VCaP (cell line): ENCODE results near the gene NUP210L.

Source experiments
- H3K27ac ChIP-seq: fragments of 450-650 bp; 2 replicates; pipeline ENCODE4 v1.5.1; 2017
- TF ChIP-seq, protein P1 (sequence below): fragments of 450-650 bp; conservative IDR thresholded peaks from 2 replicates; pipeline ENCODE4 v1.5.1; 2017; ENCODE audit warnings: mild to moderate bottlenecking, moderate library complexity

NUP210L gene

DNA sequence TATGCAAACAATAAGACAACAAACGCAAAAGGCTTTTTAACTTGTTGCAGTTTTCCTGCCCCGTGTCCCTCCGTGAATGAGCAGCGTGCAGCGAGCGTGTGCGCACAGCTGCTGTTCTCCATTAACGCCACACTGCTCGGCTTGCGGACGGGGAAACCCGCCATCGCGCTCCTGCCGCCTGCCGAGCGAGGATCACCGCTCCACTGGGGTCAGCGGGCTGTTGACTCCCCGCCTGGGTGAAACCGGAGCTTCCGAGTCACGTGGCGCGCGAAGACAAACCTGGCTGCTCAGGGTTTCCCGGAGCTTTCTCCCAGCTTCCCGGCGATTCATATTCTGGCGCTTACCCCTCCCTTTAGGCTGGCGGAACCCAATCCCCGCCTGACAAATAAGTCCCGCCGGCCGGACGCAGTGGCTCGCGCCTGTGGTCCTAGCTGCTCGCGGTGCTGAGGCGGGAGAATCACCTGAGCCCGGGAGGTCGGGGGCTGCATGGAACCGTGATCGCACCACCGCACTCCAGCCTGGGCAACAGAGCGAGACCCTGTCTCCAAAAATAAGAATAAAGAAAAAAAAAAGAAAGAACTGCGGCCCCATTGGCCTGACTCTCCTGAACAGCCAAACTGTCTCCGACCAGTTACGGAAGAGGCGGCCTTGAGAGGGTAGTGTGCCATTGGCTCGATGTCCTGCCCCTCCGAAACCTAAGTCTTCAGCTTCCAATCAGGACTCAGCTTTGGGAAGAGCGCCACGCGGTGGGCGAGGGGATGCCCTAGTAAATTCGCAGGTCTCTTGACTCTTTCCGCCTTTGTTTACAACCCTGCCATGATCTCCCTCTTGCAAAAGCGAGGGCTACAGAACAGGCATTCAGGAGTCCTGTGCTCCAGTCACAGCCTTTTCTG lies 187.5 kb downstream of the NUP210L start, which contains the start of gene CREB3L4:
Gene CREB3L4, plus strand, starts transcription at position 796 of the 893 bp plus-strand sequence. CDS start 624 bp downstream, outside the sequence.
- peak within 1 kb of the TSS; percentile 99 for H3K27ac ChIP-seq
- TF ChIP-seq, protein P1, sequence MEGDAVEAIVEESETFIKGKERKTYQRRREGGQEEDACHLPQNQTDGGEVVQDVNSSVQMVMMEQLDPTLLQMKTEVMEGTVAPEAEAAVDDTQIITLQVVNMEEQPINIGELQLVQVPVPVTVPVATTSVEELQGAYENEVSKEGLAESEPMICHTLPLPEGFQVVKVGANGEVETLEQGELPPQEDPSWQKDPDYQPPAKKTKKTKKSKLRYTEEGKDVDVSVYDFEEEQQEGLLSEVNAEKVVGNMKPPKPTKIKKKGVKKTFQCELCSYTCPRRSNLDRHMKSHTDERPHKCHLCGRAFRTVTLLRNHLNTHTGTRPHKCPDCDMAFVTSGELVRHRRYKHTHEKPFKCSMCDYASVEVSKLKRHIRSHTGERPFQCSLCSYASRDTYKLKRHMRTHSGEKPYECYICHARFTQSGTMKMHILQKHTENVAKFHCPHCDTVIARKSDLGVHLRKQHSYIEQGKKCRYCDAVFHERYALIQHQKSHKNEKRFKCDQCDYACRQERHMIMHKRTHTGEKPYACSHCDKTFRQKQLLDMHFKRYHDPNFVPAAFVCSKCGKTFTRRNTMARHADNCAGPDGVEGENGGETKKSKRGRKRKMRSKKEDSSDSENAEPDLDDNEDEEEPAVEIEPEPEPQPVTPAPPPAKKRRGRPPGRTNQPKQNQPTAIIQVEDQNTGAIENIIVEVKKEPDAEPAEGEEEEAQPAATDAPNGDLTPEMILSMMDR, result peak; percentile 54

DNA sequence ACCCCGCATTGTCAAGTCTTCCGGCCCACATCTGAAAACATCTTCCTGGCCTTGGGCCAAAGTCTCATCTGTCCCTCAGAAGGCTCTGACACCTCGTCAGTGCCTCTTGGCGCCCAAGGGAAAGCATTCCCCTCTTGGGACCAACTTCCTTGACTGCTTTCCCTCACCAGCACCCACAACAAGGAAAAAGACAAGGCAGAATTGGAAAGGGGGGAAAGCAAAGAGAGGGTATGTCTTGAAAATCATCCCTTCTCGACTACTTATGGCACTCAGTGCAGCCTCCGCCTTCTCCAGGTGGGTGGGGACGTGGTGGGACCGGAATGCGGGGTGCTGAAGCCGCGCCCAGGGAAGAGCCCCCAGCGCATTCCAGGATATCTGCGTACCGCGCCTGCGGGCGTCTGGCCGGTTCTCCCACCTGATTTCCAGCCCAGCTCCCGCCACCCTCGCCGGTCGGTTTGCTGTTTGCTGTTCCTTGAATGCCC lies 191.0 kb downstream of the NUP210L start:
- TF ChIP-seq, protein P1, result no peak
- peak overlapping the region; percentile 99 for H3K27ac ChIP-seq

DNA sequence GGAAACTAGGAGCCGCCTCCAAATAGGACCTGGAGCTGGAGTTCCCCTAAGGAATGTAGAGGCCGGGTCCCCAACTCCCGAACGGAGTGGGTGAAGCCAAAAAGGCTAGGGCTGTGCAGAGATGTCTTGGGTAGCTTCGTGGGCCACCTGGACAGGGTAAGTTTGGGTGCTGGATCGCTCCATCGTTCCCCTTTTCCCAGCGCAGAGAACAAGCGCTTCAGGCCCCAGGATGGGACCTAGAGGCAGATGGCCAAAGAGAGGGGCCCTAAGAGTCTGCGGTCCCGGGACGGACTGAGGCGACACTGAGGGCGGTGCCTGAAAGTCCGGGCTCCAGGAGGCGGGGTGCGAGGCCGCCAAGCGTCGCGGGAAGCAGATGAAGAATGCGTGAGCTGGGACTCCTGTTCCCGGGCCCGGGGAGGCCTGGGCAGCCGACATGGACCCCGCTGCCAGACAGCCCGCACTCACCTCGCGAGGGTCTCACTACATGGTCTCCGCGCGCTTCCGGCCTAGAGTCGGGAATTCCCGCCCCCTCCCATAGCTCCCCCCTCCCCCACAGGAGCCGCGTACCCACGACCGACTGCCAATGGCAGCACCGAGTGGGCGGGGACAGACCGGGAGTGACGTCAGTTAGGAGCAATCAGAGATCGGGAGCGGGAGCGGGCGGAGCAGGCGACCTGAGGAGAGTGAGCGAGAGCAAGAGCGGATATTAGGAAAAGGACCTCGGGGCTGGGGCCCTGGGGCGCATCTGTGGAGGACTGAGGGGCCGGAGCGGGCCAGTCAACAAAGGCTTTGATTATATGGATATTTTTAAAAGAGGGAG lies 191.6 kb downstream of the NUP210L start, which contains the start of gene SLC39A1:
Gene SLC39A1, minus strand, starts transcription at position 508 of the 820 bp plus-strand sequence. CDS start 822 bp downstream, outside the sequence.
- H3K27ac ChIP-seq, result peak within 1 kb of the TSS; percentile 99
- TF ChIP-seq, protein P1, result no peak

DNA sequence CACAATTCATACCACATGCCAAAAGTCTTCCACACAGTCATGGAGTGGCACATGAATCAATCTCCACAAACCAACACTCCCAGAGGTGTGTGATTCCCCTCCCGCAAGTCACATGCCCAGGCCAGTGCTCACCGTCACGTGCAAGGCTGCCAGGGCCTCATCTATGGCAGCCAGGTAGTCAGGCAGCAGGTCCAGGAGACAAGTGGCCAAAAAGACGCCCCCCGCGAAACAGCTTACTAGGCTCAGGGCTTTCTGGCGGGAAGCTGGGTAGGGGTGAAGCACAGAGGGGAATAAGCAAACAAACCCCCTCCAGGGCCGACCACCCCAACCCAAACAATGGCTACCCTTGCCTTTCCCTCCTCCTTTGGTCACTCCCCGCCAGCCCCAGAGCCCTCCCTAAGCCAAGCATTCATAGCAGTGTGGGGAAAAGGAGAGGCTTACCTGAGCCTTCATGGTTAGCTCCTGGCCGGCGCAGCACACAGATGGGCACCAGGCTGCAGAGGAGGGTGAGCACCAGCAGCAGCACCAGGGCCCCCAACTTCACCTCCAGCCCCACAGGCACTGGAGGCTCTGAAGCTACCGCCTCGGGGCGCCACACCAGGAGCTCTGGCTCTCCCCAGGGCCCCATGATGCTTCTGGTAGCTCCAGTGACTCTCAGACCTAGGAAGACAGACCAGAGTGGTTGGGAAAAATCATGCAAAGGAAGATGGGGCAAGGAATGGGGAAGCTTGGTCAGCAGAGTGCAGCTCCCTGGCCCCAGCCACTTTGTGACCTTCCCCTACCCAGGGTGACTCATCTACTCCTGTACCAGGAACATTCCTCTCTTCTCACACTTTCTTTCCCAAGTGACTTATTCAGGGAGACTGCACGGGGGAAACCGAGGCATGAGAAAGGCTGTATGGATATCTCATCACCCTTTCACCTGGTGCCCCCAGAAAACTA lies 192.5 kb downstream of the NUP210L start:
- TF ChIP-seq, protein P1, result no peak
- peak overlapping the region; percentile 99 for H3K27ac ChIP-seq

DNA sequence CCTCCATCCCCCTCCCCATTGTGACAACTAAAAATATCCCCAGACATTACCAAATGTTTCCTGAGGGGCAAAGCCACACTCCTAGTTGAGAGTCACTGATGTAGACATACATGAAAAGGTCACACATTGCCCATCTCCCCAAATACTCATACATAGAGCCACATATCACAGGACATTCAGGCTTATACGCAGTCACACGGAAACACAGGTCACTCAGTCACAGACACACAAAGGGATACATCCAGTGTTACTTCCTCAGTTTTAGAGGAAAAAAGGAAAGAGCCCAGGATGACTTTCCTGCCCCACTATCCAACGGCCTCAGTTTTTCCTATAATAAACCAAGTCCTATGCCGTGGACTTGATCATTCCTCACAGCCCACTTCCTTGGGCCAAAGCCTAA lies 193.5 kb downstream of the NUP210L start:
- TF ChIP-seq, protein P1, result no peak
- peak overlapping the region; percentile 99; the same call in 1 of the 2 replicates for H3K27ac ChIP-seq

DNA sequence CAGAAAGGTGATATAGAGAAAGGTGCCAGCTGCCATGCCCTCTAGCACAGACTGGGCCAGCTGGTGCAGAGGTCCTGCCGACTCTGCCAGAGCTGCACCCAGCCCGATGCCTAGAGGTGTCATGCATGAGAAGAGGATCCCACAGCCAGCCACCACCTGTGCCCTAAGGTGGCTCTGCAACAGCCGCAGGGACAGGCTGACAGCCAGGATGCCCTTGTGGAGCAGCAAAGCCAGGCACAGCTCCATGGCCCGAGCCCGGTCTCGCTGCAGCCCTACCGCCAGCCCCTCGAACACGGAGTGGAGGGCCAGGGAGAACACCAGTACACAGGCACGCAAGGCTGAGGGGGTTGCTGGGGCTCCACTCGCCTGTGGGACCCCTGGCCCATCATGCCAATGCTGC lies 194.7 kb downstream of the NUP210L start:
- no peak overlapping the region for H3K27ac ChIP-seq

More for the DNA sequence above, 194.7 kb downstream of the NUP210L start:
- TF ChIP-seq, protein P1, result no peak
